ENCODE measurements around the gene SAA4.

DNA sequence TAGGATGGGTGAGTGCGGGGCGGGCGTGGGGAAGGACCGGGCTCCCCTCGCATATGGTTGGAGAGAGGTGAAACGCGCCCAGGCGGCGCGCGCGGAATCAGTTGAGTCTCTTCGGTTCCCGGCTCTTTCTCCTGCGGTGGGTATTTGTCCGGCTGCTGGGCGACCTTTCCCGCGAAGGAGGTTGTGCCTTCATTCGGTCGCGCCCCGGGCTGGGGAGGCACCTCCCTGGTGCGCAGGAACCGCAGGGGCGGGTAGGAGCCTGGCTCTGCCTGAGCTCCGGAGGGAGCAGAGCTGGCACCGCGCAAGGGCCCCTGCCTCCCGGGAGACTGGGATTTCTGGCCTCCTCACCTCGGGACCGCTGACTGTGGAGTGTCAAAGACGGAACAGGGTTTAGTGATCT is 27.5 kb downstream of the SAA4 start:
- TF ChIP-seq, protein P1, sequence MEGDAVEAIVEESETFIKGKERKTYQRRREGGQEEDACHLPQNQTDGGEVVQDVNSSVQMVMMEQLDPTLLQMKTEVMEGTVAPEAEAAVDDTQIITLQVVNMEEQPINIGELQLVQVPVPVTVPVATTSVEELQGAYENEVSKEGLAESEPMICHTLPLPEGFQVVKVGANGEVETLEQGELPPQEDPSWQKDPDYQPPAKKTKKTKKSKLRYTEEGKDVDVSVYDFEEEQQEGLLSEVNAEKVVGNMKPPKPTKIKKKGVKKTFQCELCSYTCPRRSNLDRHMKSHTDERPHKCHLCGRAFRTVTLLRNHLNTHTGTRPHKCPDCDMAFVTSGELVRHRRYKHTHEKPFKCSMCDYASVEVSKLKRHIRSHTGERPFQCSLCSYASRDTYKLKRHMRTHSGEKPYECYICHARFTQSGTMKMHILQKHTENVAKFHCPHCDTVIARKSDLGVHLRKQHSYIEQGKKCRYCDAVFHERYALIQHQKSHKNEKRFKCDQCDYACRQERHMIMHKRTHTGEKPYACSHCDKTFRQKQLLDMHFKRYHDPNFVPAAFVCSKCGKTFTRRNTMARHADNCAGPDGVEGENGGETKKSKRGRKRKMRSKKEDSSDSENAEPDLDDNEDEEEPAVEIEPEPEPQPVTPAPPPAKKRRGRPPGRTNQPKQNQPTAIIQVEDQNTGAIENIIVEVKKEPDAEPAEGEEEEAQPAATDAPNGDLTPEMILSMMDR (IDR thresholded peaks at IDR 0.05): no peak
- no peak for TF ChIP-seq POLR2A (IDR thresholded peaks at IDR 0.05)

Measured in breast epithelium (tissue), 3 donors.